MM.1S (cell line): ENCODE results near the gene SHISAL2A.

Experiments used
- DNase-seq: peaks from one replicate; pipeline ENCODE4 v3.0.0-alpha.2; 2015
- H2AFZ ChIP-seq: fragments of 300-600 bp; sonication (generic); 2 replicates; pipeline ENCODE4 v1.6.0; 2016; ENCODE audit warnings: antibody characterized with exemption, low read length
- H3F3A ChIP-seq: fragments of 300-600 bp; sonication (generic); 2 replicates; pipeline ENCODE4 v1.6.1; 2016; ENCODE audit warnings: mild to moderate bottlenecking, antibody characterized with exemption, low read length, moderate library complexity, mixed read lengths; ENCODE audit not compliant: insufficient read depth
- H3K27ac ChIP-seq: fragments of 300-600 bp; sonication (generic); 2 replicates; pipeline ENCODE4 v1.5.1; 2016; ENCODE audit warnings: mild to moderate bottlenecking, low read length
- H3K27me3 ChIP-seq: fragments of 300-600 bp; sonication (generic); replicated peaks from 2 replicates; pipeline ENCODE4 v1.6.0; 2016; ENCODE audit warnings: low read length; ENCODE audit not compliant: insufficient read depth
- H3K36me3 ChIP-seq: fragments of 300-600 bp; sonication (generic); replicated peaks from 2 replicates; pipeline ENCODE4 v1.6.1; 2016; ENCODE audit warnings: mild to moderate bottlenecking, low read length, mixed read lengths; ENCODE audit not compliant: insufficient read depth
- H3K4me1 ChIP-seq: fragments of 300-600 bp; sonication (generic); 2 replicates; pipeline ENCODE4 v1.6.1; 2016; ENCODE audit warnings: low read length, mixed read lengths
- H3K4me2 ChIP-seq: fragments of 300-600 bp; sonication (generic); 2 replicates; pipeline ENCODE4 v1.6.0; 2016; ENCODE audit warnings: low read depth, low read length
- H3K4me3 ChIP-seq: fragments of 300-600 bp; sonication (generic); 2 replicates; pipeline ENCODE4 v1.5.1; 2016; ENCODE audit warnings: low read length, mixed read lengths
- H3K79me2 ChIP-seq: fragments of 300-600 bp; sonication (generic); 2 replicates; pipeline ENCODE4 v1.6.1; 2016; ENCODE audit warnings: mixed run types, low read length, mixed read lengths
- H3K9ac ChIP-seq: fragments of 300-600 bp; sonication (generic); 2 replicates; pipeline ENCODE4 v1.6.1; 2016; ENCODE audit warnings: low read length, mixed read lengths
- H3K9me2 ChIP-seq: fragments of 300-600 bp; sonication (generic); replicated peaks from 2 replicates; pipeline ENCODE4 v1.6.1; 2016; ENCODE audit warnings: mild to moderate bottlenecking, low read length, mixed read lengths; ENCODE audit not compliant: insufficient read depth
- H3K9me3 ChIP-seq: fragments of 300-600 bp; sonication (generic); replicated peaks from 2 replicates; pipeline ENCODE4 v1.6.1; 2016; ENCODE audit warnings: mild to moderate bottlenecking, low read length, mixed read lengths; ENCODE audit not compliant: insufficient read depth
- H4K20me1 ChIP-seq: fragments of 300-600 bp; sonication (generic); 2 replicates; pipeline ENCODE4 v1.6.1; 2016; ENCODE audit warnings: mild to moderate bottlenecking, low read length, moderate library complexity, mixed read lengths; ENCODE audit not compliant: insufficient read depth
- CTCF ChIP-seq: fragments of 300-600 bp; sonication (generic); IDR thresholded peaks from 2 replicates; pipeline ENCODE4 v1.5.1; 2016; ENCODE audit warnings: antibody characterized with exemption, low read length, mixed read lengths
- EZH2 ChIP-seq: fragments of 300-600 bp; sonication (generic); optimal IDR thresholded peaks from 2 replicates; pipeline ENCODE3; 2017; ENCODE audit warnings: low read depth, mild to moderate bottlenecking, antibody characterized with exemption, low read length, mixed read lengths
- EZH2phosphoT487 ChIP-seq: fragments of 300-600 bp; sonication (generic); IDR thresholded peaks from 2 replicates; pipeline ENCODE4 v1.6.1; 2018; ENCODE audit warnings: antibody characterized with exemption, low read length

The SHISAL2A gene

DNA sequence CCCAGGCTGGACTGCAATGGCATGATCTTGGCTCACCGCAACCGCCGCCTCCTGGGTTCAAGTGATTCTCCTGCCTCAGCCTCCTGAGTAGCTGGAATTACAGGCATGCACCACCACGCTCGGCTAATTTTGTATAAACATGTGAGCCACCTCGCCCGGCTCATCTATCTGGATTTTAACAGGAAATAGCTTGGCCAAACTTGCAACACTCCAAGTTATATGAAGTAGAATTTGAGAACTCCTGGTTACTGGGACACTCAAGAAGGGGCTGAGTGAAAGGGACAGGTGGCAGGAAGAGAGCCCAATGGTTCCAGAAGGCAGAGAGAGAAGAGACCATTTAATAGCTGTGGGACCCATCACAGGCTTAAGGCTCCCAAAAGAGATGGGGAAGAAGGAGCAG is 33.7 kb upstream of the SHISAL2A start:
- Histone ChIP-seq H3K4me3 (no peak overlapping the region), H3K9me3 (no peaks in the 10 kb centered on the region), H3K9me2 (no peaks in the 10 kb centered on the region), H3F3A (no peaks in the 10 kb centered on the region), H3K4me2 (no peak overlapping the region), H3K36me3 (no peaks in the 10 kb centered on the region), H3K27me3 (no peaks in the 10 kb centered on the region), H3K9ac (no peak overlapping the region), H2AFZ (no peak overlapping the region), H4K20me1 (no peaks in the 10 kb centered on the region), H3K4me1 (peaks cover 7% of the 10 kb centered on the region), H3K27ac (no peak overlapping the region), H3K79me2 (no peaks in the 10 kb centered on the region)
- TF ChIP-seq CTCF: no peak
- TF ChIP-seq EZH2phosphoT487: no peak
- no peak for TF ChIP-seq EZH2
- no peak for DNase-seq

DNA sequence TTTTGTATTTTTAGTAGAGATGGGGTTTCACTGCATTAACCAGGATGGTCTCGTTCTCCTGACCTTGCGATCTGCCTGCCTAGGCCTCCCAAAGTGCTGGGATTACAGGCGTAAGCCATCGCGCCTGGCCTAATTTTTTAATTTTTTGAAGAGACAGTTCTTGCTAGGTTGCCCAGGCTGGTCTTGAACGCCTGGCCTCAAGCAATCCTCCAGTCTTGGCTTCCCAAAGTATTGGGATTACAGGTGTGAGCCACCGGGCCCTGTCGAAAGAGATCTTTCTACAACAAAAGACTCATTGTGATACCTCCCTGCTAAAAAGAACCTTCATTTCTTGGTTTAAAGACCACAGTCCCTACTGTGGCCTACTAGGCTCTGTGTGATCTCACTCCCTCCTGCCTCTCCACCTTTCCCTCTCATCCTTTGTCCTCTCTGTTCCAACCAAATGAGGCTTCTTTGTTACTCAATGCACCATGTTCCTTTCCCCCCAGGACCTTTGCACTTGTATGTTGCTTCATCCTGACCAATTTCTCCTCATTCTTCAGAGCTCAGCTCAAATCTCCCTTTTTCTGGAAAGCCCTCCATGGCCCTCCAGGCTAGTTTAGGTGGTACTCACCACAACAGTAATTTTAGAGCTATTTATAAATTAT is 32.3 kb upstream of the SHISAL2A start:
- H3K36me3 ChIP-seq: no peaks in the 10 kb centered on the region
- no peak for DNase-seq
- H3K27me3 ChIP-seq: no peaks in the 10 kb centered on the region
- no peak for TF ChIP-seq CTCF
- TF ChIP-seq EZH2: no peak
- TF ChIP-seq EZH2phosphoT487: no peak
- H3K27ac ChIP-seq: no peak overlapping the region
- H2AFZ ChIP-seq: no peak overlapping the region
- H3K4me1 ChIP-seq: peaks cover 9% of the 10 kb centered on the region
- no peak overlapping the region for H3K4me2 ChIP-seq
- H3K9me3 ChIP-seq: no peaks in the 10 kb centered on the region
- no peak overlapping the region for H3K4me3 ChIP-seq
- no peak overlapping the region for H3K9ac ChIP-seq
- H4K20me1 ChIP-seq: no peaks in the 10 kb centered on the region
- no peaks in the 10 kb centered on the region for H3K79me2 ChIP-seq
- H3K9me2 ChIP-seq: no peaks in the 10 kb centered on the region
- no peaks in the 10 kb centered on the region for H3F3A ChIP-seq

DNA sequence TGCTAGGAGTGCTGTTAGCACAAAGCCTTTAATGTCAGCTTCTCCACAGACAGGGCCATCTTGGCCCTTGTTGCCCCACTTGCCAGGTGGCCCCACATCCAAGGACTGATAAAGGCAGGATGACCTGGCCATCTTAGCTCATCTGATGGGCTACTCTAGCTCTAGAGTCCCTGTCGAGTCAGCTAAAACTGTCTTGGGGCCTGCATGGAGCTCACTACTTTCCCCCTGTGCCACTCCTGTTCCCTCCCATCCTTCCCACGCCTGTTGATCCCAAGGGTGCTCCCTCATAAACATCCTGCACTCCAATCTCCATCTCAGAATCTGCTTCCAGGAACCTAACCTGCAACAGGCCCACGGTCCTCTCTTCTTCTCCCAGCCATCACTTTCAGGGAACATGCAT is 31.4 kb upstream of the SHISAL2A start:
- no peaks in the 10 kb centered on the region for H3K9me2 ChIP-seq
- DNase-seq: no peak
- peak overlapping the region; percentile 63; the same call in 1 of the 2 replicates for H2AFZ ChIP-seq
- no peak overlapping the region for H3K9ac ChIP-seq
- no peaks in the 10 kb centered on the region for H4K20me1 ChIP-seq
- no peak overlapping the region for H3K27ac ChIP-seq
- H3K79me2 ChIP-seq: no peaks in the 10 kb centered on the region
- no peaks in the 10 kb centered on the region for H3K9me3 ChIP-seq
- no peak overlapping the region for H3K4me3 ChIP-seq
- H3F3A ChIP-seq: no peaks in the 10 kb centered on the region
- no peaks in the 10 kb centered on the region for H3K36me3 ChIP-seq
- TF ChIP-seq EZH2 (no peak), EZH2phosphoT487 (no peak), CTCF (no peak)
- peaks cover 9% of the 10 kb centered on the region for H3K4me1 ChIP-seq
- peak overlapping the region; percentile 63; the same call in 1 of the 2 replicates for H3K4me2 ChIP-seq
- H3K27me3 ChIP-seq: no peaks in the 10 kb centered on the region
